ENCODE data around the gene SND1.

SND1 gene

GRCh38 chr7:127650847-127651555 is 993 bp upstream of the SND1 start:
- DNase-seq (ENCODE audit: low read depth): no peak

GRCh38 chr7:127652333-127653248 is 597 bp downstream of the SND1 start:
- no peak for TF ChIP-seq CTCF (IDR thresholded peaks at IDR 0.05; ENCODE audit: low read depth, low read length, missing control alignments)
- peak overlapping the region; percentile 98 for H3K4me3 ChIP-seq (ENCODE audit: low read depth, low read length)
- no peak for DNase-seq (ENCODE audit: low read depth)
- in situ Hi-C loops (cut with HindIII; ENCODE audit: low sequenced_read_pairs): no loop called here

More at GRCh38 chr7:127650847-127651555, 993 bp upstream of the SND1 start:
- no peak for TF ChIP-seq CTCF (IDR thresholded peaks at IDR 0.05; ENCODE audit: low read depth, low read length, missing control alignments)
- peak overlapping the region; percentile 98 for H3K4me3 ChIP-seq (ENCODE audit: low read depth, low read length)
- in situ Hi-C loops (cut with HindIII; ENCODE audit: low sequenced_read_pairs): no loop called here

GRCh38 chr7:127653396-127653795 is 1.4 kb downstream of the SND1 start:
- DNase-seq (ENCODE audit: low read depth): no peak
- TF ChIP-seq CTCF (IDR thresholded peaks at IDR 0.05; ENCODE audit: low read depth, low read length, missing control alignments): no peak
- H3K4me3 ChIP-seq (ENCODE audit: low read depth, low read length): peak overlapping the region; percentile 98
- in situ Hi-C loops (cut with HindIII; ENCODE audit: low sequenced_read_pairs): no loop called here

DNA sequence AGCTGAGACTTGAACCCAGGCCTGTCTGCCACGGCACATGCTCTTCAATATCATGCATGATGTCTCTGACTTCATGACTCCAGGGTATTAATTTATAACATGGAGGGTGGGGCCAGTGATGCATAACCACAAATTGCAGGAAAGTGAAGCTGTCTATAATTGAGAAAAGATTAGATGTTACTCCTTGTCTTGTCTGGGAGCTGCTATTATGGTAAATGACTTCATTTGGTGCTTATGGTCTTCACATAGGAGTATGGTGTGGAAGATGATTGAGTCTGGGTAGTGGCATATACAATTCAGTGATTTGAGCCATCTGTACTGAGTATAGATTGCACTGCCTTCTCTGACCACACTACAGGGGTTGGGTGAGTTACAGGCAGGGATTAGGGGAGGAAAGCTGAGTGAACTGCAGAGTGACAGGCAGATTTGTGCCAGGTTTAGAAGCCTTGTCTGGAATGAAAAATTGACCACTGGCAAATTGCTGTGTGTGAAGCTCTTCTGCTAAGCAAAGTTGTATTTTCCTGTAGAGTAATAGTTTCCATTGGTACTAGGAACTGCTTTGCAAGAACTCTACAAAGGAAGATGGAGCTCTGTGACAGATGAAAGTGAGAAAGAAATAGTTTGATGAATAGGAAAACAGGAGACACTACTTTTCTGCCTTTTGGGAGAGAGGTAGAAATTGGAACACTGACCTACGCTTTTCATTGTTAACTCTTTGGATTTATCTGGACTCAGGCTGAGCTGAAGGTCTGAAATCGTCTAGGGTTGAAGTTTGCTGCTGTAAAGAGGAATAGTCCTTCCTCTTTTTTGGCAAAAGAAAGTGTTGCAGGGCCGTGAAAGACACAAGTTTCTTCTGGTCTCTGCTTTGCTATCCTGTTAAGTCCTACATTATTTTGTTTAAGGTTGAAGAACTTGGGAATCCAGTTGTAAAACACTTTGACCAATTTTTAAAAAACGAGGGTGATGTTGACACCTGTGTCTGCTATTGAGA is 2.7 kb downstream of the SND1 start:
- no peak for DNase-seq (ENCODE audit: low read depth)
- TF ChIP-seq CTCF (IDR thresholded peaks at IDR 0.05; ENCODE audit: low read depth, low read length, missing control alignments): no peak
- in situ Hi-C loops (cut with HindIII; ENCODE audit: low sequenced_read_pairs): no loop called here
- H3K4me3 ChIP-seq (ENCODE audit: low read depth, low read length): no peak overlapping the region

GRCh38 chr7:127655720-127656119 is 3.7 kb downstream of the SND1 start:
- in situ Hi-C loops (cut with HindIII; ENCODE audit: low sequenced_read_pairs): no loop called here
- TF ChIP-seq CTCF (IDR thresholded peaks at IDR 0.05; ENCODE audit: low read depth, low read length, missing control alignments): no peak
- DNase-seq (ENCODE audit: low read depth): no peak
- no peak overlapping the region for H3K4me3 ChIP-seq (ENCODE audit: low read depth, low read length)

- no peak for TF ChIP-seq CTCF (IDR thresholded peaks at IDR 0.05; ENCODE audit: low read depth, low read length, missing control alignments)
Observed at GRCh38 chr7:127657500-127657899, 5.5 kb downstream of the SND1 start.

More at GRCh38 chr7:127657500-127657899, 5.5 kb downstream of the SND1 start:
- H3K4me3 ChIP-seq (ENCODE audit: low read depth, low read length): no peak overlapping the region
- DNase-seq (ENCODE audit: low read depth): no peak
- in situ Hi-C loops (cut with HindIII; ENCODE audit: low sequenced_read_pairs): no loop called here

All from astrocyte of the cerebellum (primary cell).